HG03064 (cell line): ENCODE data around the gene NPTN.
"Not testable (repeated sequence)": the region's sequence is repeated elsewhere in the genome, so short reads cannot be mapped to it uniquely, and the experiment has no call there.

Source experiments
- ATAC-seq: cut with Tn5 transposase; IDR thresholded peaks from one replicate; pipeline ENCODE4 v1.9.1; 2021; ENCODE audit warnings: low read depth; ENCODE audit not compliant: unreplicated experiment

The NPTN gene

DNA sequence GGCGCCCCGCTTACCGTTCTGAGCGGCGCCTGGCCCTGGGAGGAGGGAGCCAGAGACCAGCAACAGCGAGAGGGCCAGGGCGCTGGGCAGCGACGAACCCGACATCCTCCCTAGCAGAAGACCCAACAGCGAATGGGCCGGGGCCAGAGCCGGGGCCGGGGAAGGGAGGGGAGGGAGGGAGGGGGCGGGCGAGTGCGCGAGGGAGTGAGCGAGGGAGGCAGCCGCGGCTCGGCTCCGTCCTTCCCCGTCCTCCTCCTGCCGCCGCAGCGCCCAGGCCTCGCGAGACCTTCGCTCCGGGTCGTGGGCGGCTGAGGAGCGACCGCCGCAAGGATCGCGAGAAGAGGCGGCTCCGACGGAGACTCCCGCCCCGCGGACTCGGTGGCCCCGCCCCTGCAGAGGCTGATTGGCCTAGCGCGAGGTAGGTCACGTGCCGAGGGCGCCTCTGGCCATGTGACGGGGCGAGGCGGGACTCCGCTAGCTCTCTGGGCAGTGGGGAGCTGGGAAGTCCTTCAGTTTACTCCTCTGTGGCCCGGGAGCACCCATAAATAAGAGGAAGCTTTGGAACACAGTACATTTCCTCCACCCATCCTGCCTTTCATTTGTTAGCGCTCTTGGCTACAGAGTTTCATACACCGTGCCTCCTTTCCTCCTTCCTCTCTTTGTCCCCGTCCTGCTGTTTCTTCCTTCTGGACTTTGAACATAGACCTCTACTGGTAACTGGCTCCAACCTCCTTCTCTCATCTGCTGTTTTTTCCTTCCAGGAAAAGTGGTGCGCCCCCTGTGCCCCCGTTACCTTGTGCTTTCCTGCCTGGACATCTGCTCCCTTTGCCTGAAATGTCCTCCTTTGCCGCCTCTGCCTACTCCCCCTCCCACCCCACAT, at the start of gene NPTN:
Gene NPTN (minus strand): TSS at position 279 of the 880 bp plus-strand sequence. CDS start 174 bp downstream, at position 105.
- ATAC-seq = peak; percentile 73

DNA sequence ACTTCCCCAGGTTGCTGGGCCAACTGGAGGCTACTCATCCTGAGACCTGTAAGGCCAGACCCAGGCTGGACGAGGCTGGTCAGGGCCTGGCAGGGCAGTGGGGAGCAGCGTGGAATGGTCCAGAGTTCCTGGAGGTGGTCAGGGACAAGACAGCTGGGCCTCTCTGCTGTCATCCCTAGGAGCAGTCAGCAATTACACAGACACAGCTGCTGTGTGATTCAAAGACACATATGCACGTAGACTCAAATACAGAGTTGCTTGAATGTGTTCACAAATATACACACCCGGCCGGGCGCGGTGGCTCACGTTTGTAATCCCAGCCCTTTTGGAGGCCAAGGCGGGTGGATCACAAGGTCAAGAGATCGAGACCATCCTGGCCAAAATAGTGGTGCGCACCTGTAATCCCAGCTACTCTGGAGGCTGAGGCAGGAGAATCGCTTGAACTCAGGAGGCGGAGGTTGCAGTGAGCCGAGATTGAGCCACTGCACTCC, 49.5 kb upstream of the NPTN start:
- ATAC-seq = no peak

DNA sequence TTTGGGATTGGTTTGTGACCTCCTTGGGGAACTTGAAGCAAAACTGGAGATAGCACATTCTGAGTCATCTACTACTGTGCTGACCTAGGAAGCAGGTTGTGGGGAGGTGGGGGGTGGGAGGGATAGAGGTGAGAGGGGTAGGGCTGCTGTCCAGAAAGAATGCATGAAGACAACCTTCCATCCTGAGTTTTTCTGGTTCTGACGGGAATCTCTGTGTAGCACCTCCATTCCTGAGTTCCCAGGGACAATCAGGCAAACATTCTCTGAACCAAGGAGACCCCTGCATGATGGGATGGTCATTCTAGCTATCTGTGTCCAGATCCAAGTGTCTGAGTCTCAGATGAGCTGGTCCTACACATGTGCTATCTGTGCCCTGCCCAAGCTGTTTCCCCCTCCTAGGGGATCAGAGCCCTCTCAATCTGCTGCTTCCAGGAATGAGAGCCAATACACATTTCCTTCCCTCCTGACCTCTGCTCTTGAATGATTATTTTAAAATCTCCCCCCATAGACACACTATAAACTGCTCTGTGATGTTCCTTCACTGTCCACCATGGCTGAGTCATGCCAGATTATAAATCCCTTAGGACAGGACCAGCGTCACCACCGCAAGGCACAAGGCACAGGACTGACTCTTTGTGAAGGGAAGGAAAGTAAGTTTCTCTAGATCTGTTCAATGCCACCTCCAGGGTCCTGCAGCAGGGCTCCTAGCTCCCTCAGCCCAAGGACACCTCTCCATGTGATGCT, 48.8 kb upstream of the NPTN start:
- no peak for ATAC-seq

DNA sequence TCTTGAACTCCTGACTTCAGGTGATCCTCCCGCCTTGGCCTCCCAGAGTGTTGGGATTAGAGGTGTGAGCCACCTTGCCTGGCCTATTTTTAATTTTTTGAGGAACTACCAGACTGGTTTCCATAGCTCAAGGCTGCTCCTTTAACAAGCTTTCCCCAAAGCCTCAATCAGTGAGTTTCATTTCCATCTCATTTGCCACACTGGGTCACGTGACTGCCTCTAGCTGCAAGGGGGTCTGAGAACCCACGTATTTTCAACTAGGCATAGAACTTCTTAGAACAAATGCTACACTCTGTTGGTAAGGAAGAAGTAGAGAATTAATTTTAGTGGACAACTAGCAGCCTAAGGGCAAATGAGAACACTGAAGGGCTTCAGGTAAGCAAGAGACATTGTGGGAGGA, 47.9 kb upstream of the NPTN start:
- no peak for ATAC-seq

DNA sequence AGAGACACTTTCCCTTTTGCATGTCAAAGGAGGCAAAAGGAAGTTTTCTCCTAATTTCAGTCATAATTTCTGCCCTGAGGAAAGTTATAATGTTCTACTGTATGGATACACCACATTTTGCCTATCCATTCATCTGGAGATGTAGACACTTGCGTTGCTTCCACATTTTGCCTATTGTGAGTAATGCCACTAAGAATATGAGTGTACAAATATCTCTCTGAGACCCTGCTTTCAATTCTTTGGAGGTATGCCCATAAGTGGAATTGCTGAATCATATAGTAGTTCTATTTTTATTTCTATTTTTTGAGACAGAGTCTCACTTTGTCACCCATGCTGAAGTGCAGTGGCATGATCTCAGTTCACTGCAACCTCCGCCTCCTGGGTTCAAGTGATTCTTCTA, 47.4 kb upstream of the NPTN start:
- ATAC-seq = no peak

DNA sequence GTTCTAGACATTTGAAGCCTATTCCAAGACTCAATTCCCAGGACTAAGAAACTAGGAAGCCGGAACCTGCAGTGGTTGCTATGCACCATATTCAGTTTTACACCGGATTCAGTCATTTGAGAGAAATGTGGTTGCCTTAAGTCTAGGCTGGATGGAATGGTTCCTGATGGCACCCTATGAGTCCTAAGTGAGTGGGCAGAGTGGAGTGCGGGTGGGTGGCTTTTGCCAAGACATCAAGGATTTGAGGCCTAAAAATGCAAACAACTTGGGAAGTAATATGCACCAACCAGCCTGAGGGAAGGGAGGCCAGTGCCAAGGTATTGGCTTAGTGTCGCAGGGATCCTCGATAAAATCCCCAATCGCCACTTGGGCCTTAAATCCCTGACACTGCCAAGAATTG, 46.8 kb upstream of the NPTN start:
- ATAC-seq = no peak

- no peak for ATAC-seq
These were observed 46.0 kb upstream of the NPTN start for GRCh38 chr15:73679180-73679579.

- no peak for ATAC-seq
These were observed 45.3 kb upstream of the NPTN start for GRCh38 chr15:73678498-73678897.

DNA sequence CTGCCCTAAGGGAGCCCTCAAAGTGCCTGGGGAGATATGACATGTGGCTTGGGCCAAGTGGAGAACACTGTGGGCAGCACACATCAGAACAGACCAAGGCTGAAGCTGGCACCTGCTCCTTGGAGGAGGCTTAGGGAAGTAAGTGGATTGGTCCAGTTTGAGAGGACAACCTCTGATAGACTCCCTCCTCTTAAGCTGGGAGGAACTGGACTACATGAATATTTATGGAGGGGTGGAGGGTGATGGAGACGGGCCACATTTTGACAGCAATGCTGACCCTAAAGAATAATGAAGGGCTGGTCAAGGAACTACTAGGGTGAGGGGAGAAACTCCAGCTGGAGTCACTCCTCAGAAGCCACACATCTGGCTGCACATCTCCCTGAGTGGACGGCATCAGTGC, 44.5 kb upstream of the NPTN start:
- no peak for ATAC-seq

- no peak for ATAC-seq
These were observed 44.0 kb upstream of the NPTN start for GRCh38 chr15:73677146-73677607.

GRCh38 chr15:73674587-73674986, 41.4 kb upstream of the NPTN start:
- ATAC-seq = no peak

GRCh38 chr15:73660455-73660854, 27.3 kb upstream of the NPTN start:
- ATAC-seq = no peak

DNA sequence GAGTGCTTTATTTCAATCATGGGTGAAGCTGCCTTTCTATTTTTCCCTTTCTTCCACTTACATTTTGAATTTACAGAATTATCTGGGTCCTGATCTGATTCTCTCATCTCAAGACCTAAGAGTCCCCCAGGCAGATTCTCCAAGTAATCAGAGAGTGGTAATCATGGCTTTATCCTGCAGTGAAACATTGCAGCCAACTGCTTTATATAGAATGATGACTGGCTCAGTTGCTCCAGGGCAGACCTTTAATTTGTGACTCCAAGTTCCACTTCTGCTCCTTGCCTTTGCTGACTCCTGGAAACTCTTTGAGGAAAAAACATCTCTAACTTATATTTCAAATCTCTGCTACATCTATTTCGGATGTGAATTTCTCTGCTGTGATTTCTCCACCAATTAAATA, 25.5 kb upstream of the NPTN start:
- no peak for ATAC-seq

DNA sequence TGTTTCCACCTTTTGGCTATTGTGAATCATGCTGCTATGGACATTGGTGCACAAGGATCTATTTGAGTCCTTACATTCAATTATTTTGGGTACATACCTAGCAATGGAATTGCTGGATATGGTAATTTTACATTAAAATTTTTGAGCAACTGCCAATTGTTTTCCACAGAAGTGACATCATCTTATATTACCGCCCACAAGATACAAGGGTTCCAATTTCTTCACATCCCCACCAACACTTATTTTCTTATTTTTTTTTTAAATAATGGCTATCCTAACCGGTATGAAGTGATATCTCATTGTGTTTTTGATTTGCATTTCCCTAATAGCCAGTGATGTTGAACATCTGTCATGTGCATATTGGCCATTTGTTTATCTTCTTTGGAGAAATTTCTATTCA, 22.5 kb upstream of the NPTN start:
- no peak for ATAC-seq

GRCh38 chr15:73654659-73655058, 21.5 kb upstream of the NPTN start:
- no peak for ATAC-seq

- no peak for ATAC-seq
These were observed 17.4 kb upstream of the NPTN start for GRCh38 chr15:73650416-73651126.

- no peak for ATAC-seq
These were observed 14.8 kb upstream of the NPTN start for GRCh38 chr15:73648014-73648295.

- ATAC-seq = no peak
These were observed 14.2 kb upstream of the NPTN start for GRCh38 chr15:73647259-73648013.

DNA sequence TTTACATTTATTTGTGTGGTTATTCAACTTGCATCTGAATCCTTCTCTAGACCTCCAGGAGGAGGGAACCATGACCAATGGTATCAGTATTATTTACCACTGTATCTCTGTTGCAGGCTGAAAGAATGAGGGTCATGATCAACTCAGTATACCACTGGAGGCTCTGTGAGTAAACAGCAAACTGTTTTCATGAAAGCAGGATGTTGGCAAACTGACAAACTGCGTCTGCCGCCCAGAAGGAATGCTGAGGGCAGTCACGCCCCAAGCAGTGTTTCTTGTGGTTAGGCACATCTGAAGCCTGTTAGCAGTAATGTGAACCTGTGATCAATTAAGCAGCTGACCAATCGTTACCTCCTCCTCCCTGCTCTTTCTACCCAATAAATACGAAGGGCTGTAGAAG, 6.3 kb upstream of the NPTN start:
- not testable (repeated sequence) for ATAC-seq

DNA sequence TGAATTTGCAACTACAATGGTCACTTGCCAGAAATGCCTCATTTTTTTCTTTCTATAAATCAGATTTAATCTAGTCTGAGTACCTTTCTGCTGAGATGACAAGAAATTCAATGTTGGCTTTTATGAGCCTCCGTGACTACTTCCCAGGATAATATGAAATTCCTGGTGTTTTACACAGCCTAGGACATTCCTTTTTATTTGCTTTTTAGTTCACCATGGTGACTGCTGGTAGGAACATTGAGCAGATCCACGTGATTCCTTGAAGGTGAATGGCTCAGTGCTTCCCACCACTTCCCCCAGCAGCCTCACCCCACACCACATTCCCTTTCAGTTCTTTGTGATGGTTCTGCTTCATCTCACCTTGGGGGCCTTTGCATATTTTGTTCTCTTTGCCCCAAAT, 4.3 kb upstream of the NPTN start:
- ATAC-seq = no peak
